GM23248 (cell line): ENCODE measurements around the gene NAA40.

ENCODE experiments used
- EZH2 ChIP-seq: fragments of 200-600 bp; sonication (generic); IDR thresholded peaks from 2 replicates; pipeline ENCODE4 v1.6.1; 2018; ENCODE audit warnings: antibody characterized with exemption, mild to moderate bottlenecking; ENCODE audit not compliant: insufficient read depth, poor library complexity, severe bottlenecking
- EZH2phosphoT487 ChIP-seq: fragments of 200-600 bp; sonication (generic); IDR thresholded peaks from 2 replicates; pipeline ENCODE4 v1.6.1; 2018; ENCODE audit warnings: antibody characterized with exemption, moderate library complexity, mild to moderate bottlenecking, low read depth; ENCODE audit not compliant: insufficient read depth

GRCh38 chr11:63961608-63962412, 23.0 kb downstream of the NAA40 start:
- TF ChIP-seq EZH2phosphoT487 (no peak), EZH2 (no peak)
